A673 (cell line): Measurements from ENCODE around the gene CLGN.

ENCODE experiments used
- EZH2 ChIP-seq: fragments of 200-600 bp; sonication (generic); IDR thresholded peaks from 2 replicates; pipeline ENCODE4 v1.6.1; 2017; ENCODE audit warnings: borderline replicate concordance, low read depth, mild to moderate bottlenecking, mixed read lengths, antibody characterized with exemption, low read length; ENCODE audit not compliant: poor library complexity, severe bottlenecking
- TF ChIP-seq, protein P1 (sequence below): fragments of 300-800, 200-600 bp; sonication (generic); conservative IDR thresholded peaks from 2 replicates; pipeline ENCODE4 v1.5.1; 2017; ENCODE audit warnings: low read depth, mild to moderate bottlenecking, antibody characterized with exemption, low read length, moderate library complexity, mixed read lengths

DNA sequence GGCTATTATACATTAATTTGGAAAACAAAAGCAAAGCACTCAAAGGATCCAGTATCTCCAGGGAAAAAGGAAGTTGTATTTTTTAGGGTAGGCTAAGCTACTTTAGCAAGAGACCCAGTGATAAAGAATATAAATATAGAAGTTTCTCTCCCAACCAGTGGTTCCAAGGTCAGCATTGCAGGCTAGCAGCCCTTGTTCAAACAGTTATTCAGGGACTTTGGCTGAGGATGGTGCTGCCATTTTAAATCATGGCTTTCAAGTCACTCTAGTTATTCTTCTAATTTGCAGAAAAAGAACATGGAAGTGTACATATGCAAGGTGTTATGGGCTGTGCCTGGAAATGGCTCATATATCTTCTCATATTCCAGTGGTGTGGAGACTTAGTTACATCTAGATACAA, 44.7 kb downstream of the CLGN start:
- TF ChIP-seq, protein P1, sequence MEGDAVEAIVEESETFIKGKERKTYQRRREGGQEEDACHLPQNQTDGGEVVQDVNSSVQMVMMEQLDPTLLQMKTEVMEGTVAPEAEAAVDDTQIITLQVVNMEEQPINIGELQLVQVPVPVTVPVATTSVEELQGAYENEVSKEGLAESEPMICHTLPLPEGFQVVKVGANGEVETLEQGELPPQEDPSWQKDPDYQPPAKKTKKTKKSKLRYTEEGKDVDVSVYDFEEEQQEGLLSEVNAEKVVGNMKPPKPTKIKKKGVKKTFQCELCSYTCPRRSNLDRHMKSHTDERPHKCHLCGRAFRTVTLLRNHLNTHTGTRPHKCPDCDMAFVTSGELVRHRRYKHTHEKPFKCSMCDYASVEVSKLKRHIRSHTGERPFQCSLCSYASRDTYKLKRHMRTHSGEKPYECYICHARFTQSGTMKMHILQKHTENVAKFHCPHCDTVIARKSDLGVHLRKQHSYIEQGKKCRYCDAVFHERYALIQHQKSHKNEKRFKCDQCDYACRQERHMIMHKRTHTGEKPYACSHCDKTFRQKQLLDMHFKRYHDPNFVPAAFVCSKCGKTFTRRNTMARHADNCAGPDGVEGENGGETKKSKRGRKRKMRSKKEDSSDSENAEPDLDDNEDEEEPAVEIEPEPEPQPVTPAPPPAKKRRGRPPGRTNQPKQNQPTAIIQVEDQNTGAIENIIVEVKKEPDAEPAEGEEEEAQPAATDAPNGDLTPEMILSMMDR, result no peak
- no peak for TF ChIP-seq EZH2
